HG02623 (cell line): ENCODE results near the gene ACTL6B.

Experiments
- ATAC-seq: cut with Tn5 transposase; IDR thresholded peaks from one replicate; pipeline ENCODE4 v1.9.1; 2021; ENCODE audit warnings: moderate library complexity; ENCODE audit not compliant: unreplicated experiment

The ACTL6B gene

DNA sequence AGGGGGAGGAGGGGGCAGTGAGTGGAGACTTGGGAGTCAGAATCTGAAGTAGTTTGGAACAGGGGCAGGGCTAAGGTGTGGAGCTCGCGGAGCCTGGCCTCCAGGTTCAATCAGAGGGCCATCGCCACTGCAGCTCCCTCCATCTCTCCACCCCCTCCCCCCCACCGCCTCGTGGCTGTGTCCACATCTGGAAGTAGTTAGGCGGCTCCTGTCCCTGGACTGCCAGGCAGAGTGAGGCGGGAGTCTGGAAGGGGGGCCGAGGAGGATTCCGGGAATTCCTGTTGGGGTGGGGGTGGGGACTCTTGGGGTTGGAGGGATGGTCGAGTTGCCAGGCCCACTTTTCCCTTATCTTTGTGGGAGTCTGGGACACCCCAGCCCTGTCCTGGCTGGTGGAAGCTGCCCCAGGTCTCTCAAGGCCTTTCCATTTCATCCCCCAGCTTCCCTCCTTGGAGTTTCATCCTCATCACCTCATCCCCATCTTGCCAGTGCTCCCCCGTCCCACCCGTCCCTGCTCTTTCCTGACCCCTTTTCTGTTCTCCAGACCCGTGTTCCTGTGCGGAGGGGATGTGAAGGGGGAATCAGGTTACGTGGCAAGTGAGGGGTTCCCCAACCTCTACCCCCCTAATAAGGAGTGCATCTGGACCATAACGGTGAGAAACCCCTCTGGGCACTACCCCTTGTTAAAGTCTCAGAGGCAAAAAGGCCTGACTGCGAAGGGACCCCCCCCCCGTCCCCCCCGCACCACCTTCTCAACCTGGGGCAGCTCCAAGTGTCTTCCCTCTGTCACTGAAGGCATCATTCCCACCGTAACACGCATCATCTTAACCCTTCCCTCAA is 53.1 kb downstream of the ACTL6B start:
- no peak for ATAC-seq

GRCh38 chr7:100600730-100601038 is 55.6 kb downstream of the ACTL6B start:
- ATAC-seq = no peak

DNA sequence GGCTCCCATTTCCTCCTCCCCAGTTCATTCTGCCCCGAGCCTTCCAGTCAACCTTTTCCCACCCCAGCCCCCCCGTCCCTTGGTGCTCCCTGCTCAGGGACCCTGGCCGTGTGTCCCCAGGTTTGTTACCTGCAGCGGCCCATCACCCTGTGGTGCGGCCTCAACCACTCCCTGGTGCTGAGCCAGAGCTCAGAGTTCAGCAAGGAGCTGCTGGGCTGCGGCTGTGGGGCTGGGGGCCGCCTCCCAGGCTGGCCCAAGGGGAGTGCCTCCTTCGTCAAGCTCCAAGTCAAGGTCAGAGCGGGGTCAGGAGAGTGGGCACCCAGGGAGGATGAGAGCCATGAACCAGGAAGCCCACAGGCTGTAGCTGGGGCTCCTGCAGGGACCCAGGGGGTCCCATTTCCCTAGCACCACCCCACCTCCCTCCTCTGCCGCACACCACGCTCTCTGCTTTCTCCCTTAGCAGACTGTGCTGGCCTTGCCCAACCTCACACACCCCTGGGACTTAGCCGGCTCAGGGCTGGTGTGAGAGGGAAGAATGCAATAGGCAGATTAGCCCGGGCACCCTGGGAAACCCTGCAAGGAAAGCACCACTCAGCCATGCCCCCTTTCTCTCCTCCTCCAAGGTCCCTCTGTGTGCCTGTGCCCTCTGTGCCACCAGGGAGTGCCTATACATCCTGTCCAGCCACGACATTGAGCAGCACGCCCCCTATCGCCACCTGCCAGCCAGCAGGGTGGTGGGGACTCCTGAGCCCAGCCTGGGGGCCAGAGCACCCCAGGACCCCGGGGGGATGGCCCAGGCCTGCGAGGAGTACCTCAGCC is 56.1 kb downstream of the ACTL6B start:
- no peak for ATAC-seq

GRCh38 chr7:100598425-100598824 is 57.8 kb downstream of the ACTL6B start:
- ATAC-seq = no peak

- ATAC-seq = no peak
Measured at GRCh38 chr7:100595188-100595587, 61.1 kb downstream of the ACTL6B start.
